SH-SY5Y (cell line): ENCODE data around the gene MAP1LC3B.

Experiments
- GATA2 ChIP-seq: IDR thresholded peaks from 2 replicates; pipeline ENCODE4 v1.6.1; 2011; ENCODE audit warnings: mild to moderate bottlenecking, low read depth, low read length
- GATA3 ChIP-seq: IDR thresholded peaks from 2 replicates; pipeline ENCODE4 v1.6.1; 2011; ENCODE audit warnings: low read depth, mild to moderate bottlenecking, low read length, moderate library complexity

DNA sequence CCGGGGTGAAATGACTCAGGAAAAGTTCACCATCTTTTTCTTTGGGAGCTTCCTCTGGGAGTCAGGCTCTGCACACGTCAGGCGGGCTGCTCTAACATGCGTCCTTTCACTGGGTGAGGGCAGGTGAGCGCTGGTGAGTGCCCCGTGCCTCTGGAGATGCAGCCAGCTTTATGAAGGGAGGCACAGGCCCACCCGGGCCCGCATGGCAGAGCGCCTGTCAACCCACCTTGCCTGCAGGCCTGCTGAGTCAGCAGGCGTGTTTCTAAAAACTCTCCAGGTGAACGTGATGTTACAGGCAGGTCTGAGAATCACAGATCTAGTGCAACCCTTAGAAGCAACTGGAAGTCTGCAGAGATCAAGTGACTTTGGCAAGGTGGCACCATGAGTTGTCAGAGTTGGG is 18.4 kb downstream of the MAP1LC3B start:
- no peak for TF ChIP-seq GATA2
- TF ChIP-seq GATA3, result no peak
